ENCODE measurements around the gene DOC2A.

Gene DOC2A

DNA sequence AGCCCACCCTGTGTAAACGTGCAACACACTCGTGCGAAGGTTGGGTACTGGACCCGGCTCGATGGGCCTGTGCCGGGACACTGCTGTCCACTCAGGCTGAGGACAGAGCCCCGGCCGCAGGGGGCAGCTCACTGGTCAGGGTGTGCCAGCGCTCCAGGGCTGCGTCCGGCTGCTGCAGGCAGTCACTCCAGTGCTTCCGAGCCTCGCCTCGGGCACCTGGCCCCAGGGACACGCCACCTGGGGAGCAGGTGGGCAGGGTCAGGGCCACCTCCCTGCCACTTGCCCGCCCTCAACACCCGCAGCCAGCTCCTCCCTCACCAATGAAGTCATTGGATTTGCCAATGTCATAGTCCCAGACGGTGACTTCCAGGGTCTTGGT, 4.7 kb downstream of the DOC2A start:
- Mint-ChIP-seq H3K36me3 (ENCODE audit: insufficient read depth) (peaks cover 7% of the 10 kb centered on the region), H3K27ac (no peak overlapping the region), H3K27me3 (peaks cover 20 to 34% of the 10 kb centered on the region in 2 donors), H3K9me3 (no peaks in the 10 kb centered on the region), H3K4me3 (no peak overlapping the region), H3K4me1 (ENCODE audit: low read depth in 2 of 2) (peaks cover 14 to 16% of the 10 kb centered on the region in 2 donors)
- ATAC-seq (replicated peaks) (no peak), DNase-seq (no peak)

DNA sequence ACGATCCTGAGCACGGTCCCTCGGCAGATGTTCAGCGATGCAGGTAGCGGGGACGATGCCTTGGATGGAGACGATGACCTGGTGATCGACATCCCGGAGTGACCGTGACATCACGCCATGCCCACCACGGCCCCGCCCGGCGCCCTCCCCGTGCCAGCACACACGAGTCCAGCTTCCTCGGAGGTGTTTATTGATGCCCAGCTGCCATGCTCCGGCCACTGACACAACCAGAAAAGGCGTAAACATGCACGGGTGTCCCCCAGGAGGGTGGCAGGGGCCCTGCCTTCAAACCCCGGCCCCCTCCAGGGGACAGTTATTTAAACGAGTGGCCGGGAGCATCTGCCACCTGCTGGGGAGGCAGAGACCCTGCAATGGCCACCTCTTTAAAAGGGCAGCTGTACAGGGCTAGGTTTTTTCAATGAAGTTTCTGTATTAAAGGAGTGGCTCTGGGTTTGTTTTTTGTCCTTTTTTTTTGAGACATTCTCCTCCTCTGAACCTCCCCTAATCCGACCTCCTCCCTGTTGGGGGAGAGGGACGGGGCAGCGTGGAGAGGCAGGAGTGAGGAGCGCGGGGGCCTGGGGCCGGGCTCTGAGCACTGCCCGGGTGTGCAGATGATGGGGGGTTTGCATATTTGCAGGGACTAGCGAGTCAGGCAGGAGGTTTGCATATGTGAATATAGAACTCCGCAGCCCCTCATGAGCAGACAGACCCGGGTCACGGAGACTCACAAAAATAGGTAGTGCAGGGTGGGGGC, 5.3 kb downstream of the DOC2A start:
- Mint-ChIP-seq H3K4me1 (ENCODE audit: low read depth in 2 of 2) (peaks cover 14 to 15% of the 10 kb centered on the region in 2 donors), H3K36me3 (ENCODE audit: insufficient read depth) (peaks cover 6% of the 10 kb centered on the region), H3K4me3 (no peak overlapping the region), H3K27ac (no peak overlapping the region), H3K9me3 (no peaks in the 10 kb centered on the region), H3K27me3 (peaks cover 18 to 30% of the 10 kb centered on the region in 2 donors)
- ATAC-seq (replicated peaks) (peak; percentile 76), DNase-seq (peak; percentile 27 to 33 (median 33))

DNA sequence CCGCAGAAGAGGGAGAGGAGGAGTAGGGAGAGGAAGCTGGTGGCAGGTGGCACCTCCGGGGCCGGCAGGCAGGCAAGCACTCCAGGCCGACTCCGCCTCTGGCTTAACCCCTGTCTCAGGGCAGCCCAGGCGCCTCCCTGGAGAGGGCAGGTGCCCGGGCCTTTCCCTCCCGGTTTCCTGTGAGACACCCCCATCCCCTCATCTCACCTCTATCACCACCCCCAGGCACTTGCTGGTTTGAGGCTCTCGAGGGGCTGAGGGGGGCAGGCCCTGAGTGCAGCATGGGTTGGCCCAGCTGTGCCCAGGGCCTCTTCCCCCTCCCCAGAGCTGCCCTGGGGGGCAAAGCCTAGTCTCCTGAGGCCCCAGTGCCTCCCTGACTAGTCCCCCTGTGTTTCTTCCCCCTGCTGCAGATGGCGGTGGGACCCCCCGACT, 6.0 kb downstream of the DOC2A start:
- no peak for DNase-seq
- Mint-ChIP-seq H3K36me3 (ENCODE audit: insufficient read depth) (peaks cover 3% of the 10 kb centered on the region), H3K27ac (no peak overlapping the region), H3K4me1 (ENCODE audit: low read depth in 2 of 2) (peaks cover 10% of the 10 kb centered on the region in 2 donors), H3K9me3 (no peaks in the 10 kb centered on the region), H3K27me3 (peaks cover 12 to 23% of the 10 kb centered on the region in 2 donors), H3K4me3 (no peak overlapping the region)
- ATAC-seq (replicated peaks) = no peak

DNA sequence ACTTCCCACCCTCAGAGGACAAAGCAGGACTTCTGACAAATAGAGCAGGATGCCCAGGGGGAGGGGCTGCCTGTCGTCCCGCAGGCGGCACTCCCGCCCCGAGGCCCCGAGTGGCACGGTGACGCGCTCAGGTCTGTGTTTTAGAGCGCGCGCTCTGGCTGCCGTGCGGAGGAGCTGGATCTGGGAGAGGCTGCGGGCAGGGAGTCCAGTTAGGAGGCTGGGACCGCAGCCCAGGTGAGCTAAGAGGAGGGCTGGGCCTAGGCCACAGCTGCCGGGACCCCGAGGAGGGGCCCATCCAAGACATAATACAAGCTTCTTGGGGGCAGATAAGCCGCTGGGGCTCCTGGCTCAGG, 6.4 kb downstream of the DOC2A start:
- ATAC-seq (replicated peaks) = no peak
- Mint-ChIP-seq H3K4me1 (ENCODE audit: low read depth in 2 of 2) (peaks cover 10 to 13% of the 10 kb centered on the region in 2 donors), H3K36me3 (ENCODE audit: insufficient read depth) (peaks cover 3% of the 10 kb centered on the region), H3K4me3 (no peak overlapping the region), H3K9me3 (no peaks in the 10 kb centered on the region), H3K27ac (peak overlapping the region in 1 of 2 donors; percentile 31), H3K27me3 (peaks cover 10 to 19% of the 10 kb centered on the region in 2 donors)
- DNase-seq = no peak

DNA sequence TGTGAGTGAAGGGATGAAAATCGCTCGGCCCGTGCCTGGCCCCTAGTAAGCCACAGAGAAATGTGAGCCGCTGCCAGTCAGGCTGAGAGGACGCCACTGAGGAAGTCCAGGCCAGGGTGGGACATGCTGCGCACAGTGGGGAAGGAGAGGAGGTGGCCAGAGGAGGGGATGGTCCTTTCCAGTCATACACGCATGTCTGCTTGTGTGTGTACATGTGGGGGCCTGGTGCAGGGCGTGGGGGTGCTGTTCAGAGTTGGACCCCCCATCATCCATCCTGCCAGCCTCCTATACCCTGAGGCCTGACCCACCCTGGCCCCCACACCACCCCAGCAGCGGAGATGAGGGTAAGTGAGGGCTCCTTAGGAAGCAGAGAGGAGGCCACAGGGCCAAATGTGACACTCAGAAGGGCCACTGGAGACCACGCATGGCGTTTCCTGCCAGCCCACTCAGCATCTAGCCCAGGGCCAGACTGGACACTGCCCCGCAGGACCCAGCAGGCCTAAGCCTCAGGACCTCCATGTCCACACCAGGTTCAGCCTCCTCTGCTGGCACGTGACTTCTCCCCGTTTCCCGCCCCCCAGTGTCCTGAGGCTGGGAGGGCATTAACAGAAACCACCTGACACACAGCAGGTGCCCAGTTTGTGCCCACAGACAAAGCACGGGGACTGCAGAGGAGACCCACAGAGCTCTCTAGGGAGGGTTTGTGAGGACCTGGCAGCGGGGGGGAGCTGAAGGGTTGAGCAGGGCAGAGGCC, 7.0 kb downstream of the DOC2A start:
- H3K36me3 Mint-ChIP-seq (ENCODE audit: insufficient read depth) = peaks cover 4% of the 10 kb centered on the region
- ATAC-seq (replicated peaks) (no peak), DNase-seq (no peak)
- H3K27ac Mint-ChIP-seq = peak overlapping the region in 1 of 2 donors; percentile 31
- no peaks in the 10 kb centered on the region for H3K9me3 Mint-ChIP-seq
- no peak overlapping the region for H3K4me3 Mint-ChIP-seq
- H3K4me1 Mint-ChIP-seq (ENCODE audit: low read depth in 2 of 2) = peaks cover 12 to 15% of the 10 kb centered on the region in 2 donors
- peaks cover 6 to 13% of the 10 kb centered on the region in 2 donors for H3K27me3 Mint-ChIP-seq

DNA sequence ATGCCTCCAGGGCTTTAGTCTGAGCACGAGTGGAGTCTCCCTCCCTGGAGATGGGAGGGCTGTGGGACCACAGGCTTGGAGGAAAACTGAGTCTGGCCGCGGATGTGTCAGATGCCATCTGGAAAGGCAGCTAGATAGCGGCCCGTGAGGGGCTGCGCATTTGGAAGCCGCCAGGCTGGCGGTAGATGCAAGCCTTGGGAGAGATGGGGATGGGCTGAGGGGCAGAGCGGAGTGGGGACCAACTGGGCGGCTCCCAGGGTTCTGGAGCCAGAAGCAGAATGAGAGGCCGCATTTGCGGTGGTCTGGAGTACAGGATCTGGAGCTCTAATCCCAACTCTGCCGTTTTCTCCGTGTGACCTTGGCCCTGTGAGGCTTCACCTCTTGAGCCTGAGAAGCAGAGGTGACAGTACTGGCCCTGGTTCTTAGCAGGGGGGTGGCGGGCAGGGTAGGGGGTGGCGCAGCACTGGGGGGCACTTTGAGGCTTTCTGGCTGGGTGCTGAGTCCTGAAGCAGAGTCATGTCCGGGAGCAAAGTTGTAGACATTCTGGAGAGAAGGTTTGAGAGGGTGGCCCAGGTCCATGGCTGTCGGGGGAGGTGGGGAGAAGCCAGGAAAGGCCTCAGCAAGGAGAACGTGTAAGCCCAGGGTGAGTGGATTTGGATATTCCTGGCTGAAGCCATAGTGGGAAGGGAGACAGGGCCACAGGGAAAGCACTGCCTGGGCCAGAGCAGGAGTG, 8.0 kb downstream of the DOC2A start:
- peaks cover 12 to 17% of the 10 kb centered on the region in 2 donors for H3K4me1 Mint-ChIP-seq (ENCODE audit: low read depth in 2 of 2)

DNA sequence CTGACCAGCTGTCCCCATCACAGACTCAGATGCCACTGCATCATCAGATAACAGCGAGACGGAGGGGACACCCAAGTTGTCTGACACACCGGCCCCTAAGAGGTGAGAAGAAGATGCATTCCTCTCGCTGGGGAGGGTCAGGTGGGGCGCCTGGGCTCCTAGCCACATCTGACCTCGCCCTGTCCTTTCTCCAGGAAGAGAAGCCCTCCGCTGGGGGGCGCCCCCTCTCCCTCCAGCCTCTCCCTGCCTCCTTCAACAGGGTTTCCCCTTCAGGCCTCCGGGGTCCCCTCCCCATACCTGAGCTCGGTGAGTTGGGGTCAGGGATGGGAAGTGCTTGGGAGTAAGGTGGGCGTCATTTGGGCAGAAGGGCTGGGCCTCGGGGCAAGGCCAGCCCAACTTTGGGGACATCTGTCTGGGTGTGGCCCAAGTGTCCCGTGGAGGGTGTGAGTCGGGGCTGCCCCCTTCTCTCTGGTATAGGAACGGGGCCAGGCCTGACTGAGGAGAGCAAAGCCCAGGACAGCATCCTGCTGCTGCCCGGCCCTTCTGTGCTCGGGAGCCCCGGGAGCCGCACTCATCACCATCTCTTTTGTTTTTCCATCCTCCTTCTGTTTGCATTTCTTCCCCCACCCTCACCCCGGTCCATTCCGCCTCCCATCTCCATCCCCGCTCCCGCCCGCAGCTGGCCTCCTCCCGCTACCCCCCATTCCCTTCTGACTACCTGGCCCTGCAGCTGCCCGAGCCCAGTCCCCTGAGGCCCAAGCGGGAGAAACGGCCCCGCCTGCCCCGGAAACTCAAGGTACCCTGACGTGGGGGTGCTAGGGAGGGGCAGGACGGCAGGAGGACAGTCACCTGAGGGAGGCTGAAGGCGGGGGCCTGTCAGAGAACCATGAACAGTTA, 9.8 kb downstream of the DOC2A start:
- Mint-ChIP-seq H3K4me1 (ENCODE audit: low read depth in 2 of 2) (peaks cover 23 to 27% of the 10 kb centered on the region in 2 donors), H3K4me3 (no peak overlapping the region), H3K9me3 (no peaks in the 10 kb centered on the region), H3K27me3 (no peaks in the 10 kb centered on the region), H3K36me3 (ENCODE audit: insufficient read depth) (peaks cover 12% of the 10 kb centered on the region), H3K27ac (peak overlapping the region; percentile 41)
- no peak for DNase-seq
- ATAC-seq (replicated peaks) = no peak

More for the DNA sequence above, 8.0 kb downstream of the DOC2A start:
- H3K9me3 Mint-ChIP-seq = no peaks in the 10 kb centered on the region
- DNase-seq (no peak), ATAC-seq (replicated peaks) (no peak)
- peak overlapping the region in 1 of 2 donors; percentile 74 for H3K27ac Mint-ChIP-seq
- no peak overlapping the region for H3K4me3 Mint-ChIP-seq
- H3K27me3 Mint-ChIP-seq = peaks cover 0 to 2% of the 10 kb centered on the region in 2 donors
- H3K36me3 Mint-ChIP-seq (ENCODE audit: insufficient read depth) = peaks cover 8% of the 10 kb centered on the region

DNA sequence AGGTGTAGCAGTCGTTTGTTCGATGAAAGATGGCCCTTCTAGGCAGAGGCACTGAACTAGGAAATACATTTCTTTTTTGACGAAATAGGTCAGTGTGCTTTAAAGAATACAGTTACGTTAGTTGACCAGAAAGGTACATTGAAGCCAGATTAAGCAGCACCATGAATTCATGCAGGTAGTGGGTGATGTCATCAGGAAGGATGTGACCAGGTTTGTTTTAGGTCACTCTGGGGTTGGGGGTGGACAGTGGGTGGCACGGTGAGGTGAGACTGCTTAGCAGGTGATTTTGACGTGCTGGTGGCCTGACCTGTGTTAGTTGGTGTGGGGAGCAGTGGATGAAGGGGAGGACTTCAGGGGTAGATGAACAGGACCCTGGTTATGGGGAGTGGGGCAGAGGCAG, 11.2 kb downstream of the DOC2A start:
- no peak for ATAC-seq (replicated peaks)
- no peaks in the 10 kb centered on the region for H3K9me3 Mint-ChIP-seq
- no peak for DNase-seq

DNA sequence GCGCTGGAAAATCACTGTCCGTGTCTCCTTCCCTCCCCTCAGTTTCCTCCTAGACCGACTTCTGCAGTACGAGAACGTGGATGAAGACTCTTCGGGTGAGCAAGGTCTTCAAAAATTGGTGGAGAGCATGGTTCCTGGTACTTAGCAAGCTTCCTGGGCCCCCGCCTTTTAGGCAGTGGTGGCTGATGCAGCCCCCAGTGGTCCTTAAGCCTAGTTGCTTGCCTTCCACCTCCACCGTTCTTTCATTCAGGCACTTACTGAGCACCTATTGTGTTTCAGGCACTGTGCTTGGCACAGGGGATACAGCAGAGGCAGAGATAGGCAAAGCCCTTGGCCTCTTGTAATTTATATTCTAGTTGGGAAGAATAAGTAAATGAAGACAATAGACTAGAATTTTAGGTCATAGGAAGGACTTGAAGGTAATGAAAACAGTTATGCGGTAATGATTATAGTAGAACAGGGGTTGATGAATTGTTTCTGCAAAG, 14.0 kb downstream of the DOC2A start:
- Mint-ChIP-seq H3K27me3 (no peaks in the 10 kb centered on the region), H3K27ac (peak overlapping the region; percentile 72 to 96), H3K4me3 (peak overlapping the region; percentile 96 to 99), H3K9me3 (no peaks in the 10 kb centered on the region), H3K36me3 (ENCODE audit: insufficient read depth) (peaks cover 29% of the 10 kb centered on the region), H3K4me1 (ENCODE audit: low read depth in 2 of 2) (peaks cover 25 to 28% of the 10 kb centered on the region in 2 donors)
- DNase-seq = no peak
- ATAC-seq (replicated peaks) = no peak

More for the DNA sequence above, 11.2 kb downstream of the DOC2A start:
- H3K36me3 Mint-ChIP-seq (ENCODE audit: insufficient read depth) = peaks cover 23% of the 10 kb centered on the region
- H3K27ac Mint-ChIP-seq = peak overlapping the region; percentile 55 to 86
- H3K27me3 Mint-ChIP-seq = no peaks in the 10 kb centered on the region
- peaks cover 29 to 30% of the 10 kb centered on the region in 2 donors for H3K4me1 Mint-ChIP-seq (ENCODE audit: low read depth in 2 of 2)
- no peak overlapping the region for H3K4me3 Mint-ChIP-seq

DNA sequence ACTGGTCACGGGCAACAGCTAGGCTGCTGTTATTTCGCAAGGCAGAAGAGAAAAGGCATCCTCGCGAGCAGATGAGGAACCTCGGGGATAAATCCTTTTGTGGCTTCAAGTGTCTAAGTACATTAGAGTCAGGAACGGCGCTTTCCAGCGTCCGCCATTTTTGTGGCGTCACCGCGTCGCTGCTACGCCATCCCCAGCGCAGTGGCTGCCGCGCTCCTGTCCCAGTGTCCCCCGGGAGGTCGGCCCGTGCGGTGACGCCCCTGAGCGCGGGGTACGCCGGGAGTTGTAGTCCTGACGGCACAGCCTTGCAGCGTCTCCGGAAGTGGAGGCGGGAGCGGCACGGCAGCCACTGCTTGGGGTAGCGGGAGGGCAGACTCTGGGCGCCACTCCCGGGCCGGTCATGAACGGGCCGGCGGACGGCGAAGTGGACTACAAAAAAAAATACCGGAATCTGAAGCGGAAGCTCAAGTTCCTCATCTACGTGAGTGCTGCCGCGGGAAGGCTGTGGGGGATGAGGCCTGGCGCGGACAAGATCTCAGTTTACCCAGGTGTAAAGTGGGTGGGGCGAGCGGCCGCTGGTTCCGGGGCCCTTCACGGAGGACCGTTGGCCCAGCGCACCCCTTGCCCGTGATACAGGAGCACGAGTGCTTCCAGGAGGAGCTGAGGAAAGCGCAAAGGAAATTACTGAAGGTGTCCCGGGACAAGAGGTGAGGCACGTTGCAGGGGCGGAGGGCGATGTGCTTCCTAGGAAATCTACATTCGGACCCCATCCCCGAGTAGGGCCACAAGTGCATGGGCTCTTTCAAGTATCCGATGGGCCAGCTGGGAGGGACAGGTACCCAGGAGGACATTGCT, 14.7 kb downstream of the DOC2A start, which contains the start of gene INO80E:
TSS of gene INO80E (plus strand) at position 331 of the 855 bp plus-strand sequence. CDS start at position 401, 70 bp downstream.
- Mint-ChIP-seq H3K4me1 (ENCODE audit: low read depth in 2 of 2) (peaks cover 25 to 28% of the 10 kb centered on the region in 2 donors), H3K27ac (peak within 1 kb of the TSS; percentile 96 to 98), H3K4me3 (peak within 1 kb of the TSS; percentile 96 to 99), H3K36me3 (ENCODE audit: insufficient read depth) (peaks cover 33% of the 10 kb centered on the region), H3K9me3 (no peaks in the 10 kb centered on the region), H3K27me3 (no peaks in the 10 kb centered on the region)
- ATAC-seq (replicated peaks) (peak; percentile 98), DNase-seq (peak; percentile 99 to 100 (median 99))

DNA sequence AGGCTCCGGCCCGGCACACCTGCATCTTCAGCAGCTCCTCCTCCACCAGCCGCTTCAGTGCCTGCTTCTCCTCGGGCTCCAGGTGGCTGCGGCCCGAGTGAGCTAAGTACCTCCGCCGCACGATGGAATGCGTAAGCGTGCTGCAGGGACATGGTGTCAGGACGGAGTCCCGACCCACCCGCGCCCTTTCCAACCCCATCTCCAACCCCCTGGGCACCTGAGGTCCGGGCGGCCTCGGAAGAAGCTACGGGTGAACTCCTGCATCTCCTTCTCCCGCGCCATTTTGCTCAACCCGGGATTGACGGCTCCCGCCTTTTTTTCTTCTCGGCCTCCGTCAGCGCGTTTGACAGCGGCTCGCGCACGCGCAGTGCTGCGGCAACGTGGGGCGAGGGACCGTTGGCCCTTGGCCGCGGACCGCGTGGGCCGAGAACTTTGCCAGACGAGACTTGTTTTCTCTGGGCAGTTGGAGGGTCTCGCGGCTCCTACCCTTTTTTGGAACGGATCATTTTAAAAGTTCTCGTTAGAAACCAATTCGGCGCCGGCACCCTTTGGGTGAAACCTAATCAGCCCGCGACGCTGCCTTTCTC, 15.4 kb downstream of the DOC2A start, which contains the start of gene HIRIP3:
TSS of gene HIRIP3 (minus strand) at position 294 of the 587 bp plus-strand sequence. CDS start at position 282, 12 bp downstream.
- H3K27ac Mint-ChIP-seq = peak within 1 kb of the TSS; percentile 96 to 98
- DNase-seq (peak; percentile 81 to 83 (median 82)), ATAC-seq (replicated peaks) (peak; percentile 65)
- H3K27me3 Mint-ChIP-seq = no peaks in the 10 kb centered on the region
- peaks cover 34% of the 10 kb centered on the region for H3K36me3 Mint-ChIP-seq (ENCODE audit: insufficient read depth)
- no peaks in the 10 kb centered on the region for H3K9me3 Mint-ChIP-seq
- H3K4me1 Mint-ChIP-seq (ENCODE audit: low read depth in 2 of 2) = peaks cover 25 to 28% of the 10 kb centered on the region in 2 donors
- H3K4me3 Mint-ChIP-seq = peak within 1 kb of the TSS; percentile 96 to 99

Measured in effector memory CD8-positive, alpha-beta T cell (primary cell).